GM12878 (cell line): ENCODE data around the gene TNFRSF9. TPM values are rescaled to one million over a fixed set of nuclear protein-coding genes. Genes with fewer than 3 reads are reported as not detected.

Experiments used
- CREB1 ChIP-seq: IDR thresholded peaks from 2 replicates; pipeline ENCODE4 v1.6.1; 2012; ENCODE audit warnings: low read depth, mild to moderate bottlenecking, inconsistent platforms
- CTCF ChIP-seq, 3 experiments: IDR thresholded peaks in 2 of 3; conservative IDR thresholded peaks in 1 of 3; 2 replicates each; pipeline ENCODE4 v1.5.1; 2011; ENCODE audit warnings: low read depth in 3 of 3, low read length in 3 of 3, mild to moderate bottlenecking in 3 of 3, control low read depth in 2 of 3, moderate library complexity in 2 of 3, inconsistent platforms in 1 of 3, mixed read lengths in 1 of 3; ENCODE audit not compliant: control insufficient read depth in 2 of 3, insufficient read depth in 1 of 3; ENCODE audit errors: extremely low read depth in 1 of 3
- HCFC1 ChIP-seq: fragments of 150-350 bp; IDR thresholded peaks from 2 replicates; pipeline ENCODE4 v1.6.1; 2014; ENCODE audit warnings: low read length
- IKZF2 ChIP-seq, 2 experiments: fragments of 450-650 bp; IDR thresholded peaks; 2 replicates each; pipeline ENCODE4 v1.6.1; 2017; ENCODE audit warnings: mild to moderate bottlenecking in 2 of 2, moderate library complexity in 2 of 2
- MTA2 ChIP-seq: fragments of 450-650 bp; IDR thresholded peaks from 2 replicates; pipeline ENCODE4 v1.6.1; 2016; ENCODE audit warnings: low read depth, mild to moderate bottlenecking, moderate library complexity
- NR2C1 ChIP-seq: fragments of 450-650 bp; IDR thresholded peaks from 2 replicates; pipeline ENCODE4 v1.6.1; 2017; ENCODE audit warnings: antibody characterized with exemption, mild to moderate bottlenecking, moderate library complexity
- POLR2AphosphoS2 ChIP-seq: IDR thresholded peaks from 2 replicates; pipeline ENCODE4 v1.6.1; 2011; ENCODE audit warnings: low read depth, mild to moderate bottlenecking, low read length, improper control_type of control experiment, moderate library complexity
- SMC3 ChIP-seq: IDR thresholded peaks from 2 replicates; pipeline ENCODE4 v1.6.1; 2011; ENCODE audit warnings: low read length, improper control_type of control experiment, borderline replicate concordance
- YY1 ChIP-seq: IDR thresholded peaks from 2 replicates; pipeline ENCODE4 v1.6.1; 2011; ENCODE audit warnings: low read depth, mild to moderate bottlenecking, low read length
- ZBTB40 ChIP-seq: fragments of 450-650 bp; IDR thresholded peaks from 2 replicates; pipeline ENCODE4 v1.6.1; 2016; ENCODE audit warnings: mild to moderate bottlenecking, moderate library complexity, borderline replicate concordance
- ZNF274 ChIP-seq: IDR thresholded peaks from one replicate; pipeline ENCODE4 v1.8.0; 2011; ENCODE audit not compliant: insufficient read length, insufficient read depth
- polyA plus RNA-seq, 11 experiments: library from polyadenylated mRNA; depleted of rRNA in 4 of 11; unstranded in 6 of 11; stranded (reverse) in 5 of 11; fragments of >200 nt; fragmentation: Nextera tagmentation in 4 of 11; fragmentation: Illumina TruSeq in 1 of 11; extraction: Ambion mirVana in 4 of 11; extraction: Trizol in 1 of 11; gene quantifications; 1 replicate in 1 of 11; 2 replicates in 10 of 11; pipeline versions ENCODE4 v1.2.1 to v1.2.3, GENCODE V29; 2011 to 2016; ENCODE audit warnings: inconsistent platforms in 2 of 11, missing spikeins in 2 of 11, low read depth in 1 of 11
- total RNA-seq, 4 experiments: library from RNA; depleted of rRNA in 3 of 4; stranded (reverse); fragments of >200 nt in 3 of 4; fragmentation: Illumina TruSeq in 1 of 4; extraction: Trizol in 1 of 4; gene quantifications; 2 replicates each; pipeline versions ENCODE4 v1.2.1 to v1.2.3, GENCODE V29; 2013 to 2021

The TNFRSF9 gene
- total and polyA plus RNA-seq, 10 of the 15 experiments (the other 5 are each of a cell fraction or from before 2014, with no cell fraction given) = 2.0 to 25.6 (median 5.8) TPM

- no peak for TF ChIP-seq ZBTB40
- TF ChIP-seq CREB1 = no peak
- TF ChIP-seq CTCF (IDR thresholded peaks at IDR 0.05 in 2 of 3, conservative IDR thresholded peaks at IDR 0.05 in 1 of 3; ENCODE audit: control insufficient read depth in 2 of 3, extremely low read depth in 1 of 3, insufficient read depth in 1 of 3, low read depth in 3 of 3, low read length in 3 of 3) = no peak
- TF ChIP-seq ZNF274 = no peak
- no peak for TF ChIP-seq YY1
- TF ChIP-seq MTA2 = no peak
- TF ChIP-seq SMC3 = no peak
- no peak for TF ChIP-seq POLR2AphosphoS2
- no peak for TF ChIP-seq NR2C1
- no peak for TF ChIP-seq IKZF2 (IDR thresholded peaks at IDR 0.05)
- TF ChIP-seq HCFC1 = no peak
Observed at GRCh38 chr1:7915826-7916500, 24.7 kb downstream of the TNFRSF9 start (continued).
